Keratinocyte (primary cell): ENCODE data around the gene AGAP1. TPM values are rescaled to one million over a fixed set of nuclear protein-coding genes. Genes with fewer than 3 reads are reported as not detected.

Experiments used
- DNase-seq: peaks from one replicate; pipeline ENCODE4 v3.0.0-alpha.2; 2011; ENCODE audit warnings: low read depth, missing footprints, low spot score
- FAIRE-seq: peaks from 2 replicates; lab custom pipeline; 2011; peaks lifted over from hg19 to GRCh38; lab: Jason Lieb, UNC
- H2AFZ ChIP-seq: 2 replicates; pipeline ENCODE4 v1.6.0; 2012; ENCODE audit warnings: low read length, control low read depth, inconsistent platforms; ENCODE audit not compliant: control insufficient read depth
- H3K27ac ChIP-seq: 2 replicates; pipeline ENCODE4 v1.5.1; 2011; ENCODE audit warnings: low read length; ENCODE audit not compliant: control insufficient read depth, insufficient read depth
- H3K27me3 ChIP-seq: 3 replicates; pipeline ENCODE4 v1.6.0; 2011; ENCODE audit warnings: low read length; ENCODE audit not compliant: control insufficient read depth, insufficient read depth; ENCODE audit errors: extremely low read depth
- H3K36me3 ChIP-seq, 2 experiments: 2 replicates in 1 of 2; 3 replicates in 1 of 2; pipeline ENCODE4 v1.5.1; 2011; ENCODE audit warnings: low read length in 2 of 2, mild to moderate bottlenecking in 1 of 2; ENCODE audit not compliant: control insufficient read depth in 2 of 2, insufficient read depth in 2 of 2; ENCODE audit errors: extremely low read depth in 1 of 2
- H3K4me1 ChIP-seq: 3 replicates; pipeline ENCODE4 v1.5.1; 2011; ENCODE audit warnings: low read length; ENCODE audit not compliant: control insufficient read depth, insufficient read depth; ENCODE audit errors: extremely low read depth
- H3K4me2 ChIP-seq: 3 replicates; pipeline ENCODE4 v1.6.0; 2011; ENCODE audit warnings: low read depth, low read length; ENCODE audit not compliant: control insufficient read depth, insufficient read depth; ENCODE audit errors: extremely low read depth
- H3K4me3 ChIP-seq, 3 experiments: fragments of 200-600 bp in 1 of 3; sonication (generic) in 1 of 3; 2 replicates in 2 of 3; 3 replicates in 1 of 3; pipeline ENCODE4 v1.5.1; 2011 to 2016; ENCODE audit warnings: low read length in 3 of 3, mild to moderate bottlenecking in 3 of 3, control low read depth in 2 of 3, inconsistent platforms in 1 of 3, low read depth in 1 of 3, mixed read lengths in 1 of 3, mixed run types in 1 of 3, moderate library complexity in 1 of 3; ENCODE audit not compliant: control insufficient read depth in 2 of 3, insufficient read depth in 2 of 3; ENCODE audit errors: extremely low read depth in 1 of 3
- H3K79me2 ChIP-seq: 2 replicates; pipeline ENCODE4 v1.6.0; 2012; ENCODE audit warnings: low read length; ENCODE audit not compliant: control insufficient read depth, insufficient read depth
- H3K9ac ChIP-seq: 3 replicates; pipeline ENCODE4 v1.6.0; 2011; ENCODE audit warnings: low read length; ENCODE audit not compliant: control insufficient read depth, insufficient read depth; ENCODE audit errors: extremely low read depth
- H3K9me1 ChIP-seq: 3 replicates; pipeline ENCODE4 v1.6.0; 2011; ENCODE audit warnings: low read length; ENCODE audit not compliant: control insufficient read depth, insufficient read depth; ENCODE audit errors: extremely low read depth
- H3K9me3 ChIP-seq: 2 replicates; pipeline ENCODE4 v1.5.1; 2012; ENCODE audit warnings: low read depth, low read length; ENCODE audit not compliant: control insufficient read depth
- H4K20me1 ChIP-seq: 3 replicates; pipeline ENCODE4 v1.6.0; 2011; ENCODE audit warnings: low read length; ENCODE audit not compliant: control insufficient read depth, insufficient read depth; ENCODE audit errors: extremely low read depth
- CTCF ChIP-seq, 3 experiments: IDR thresholded peaks in 1 of 3; conservative IDR thresholded peaks in 1 of 3; optimal IDR thresholded peaks in 1 of 3; 2 replicates in 2 of 3; 3 replicates in 1 of 3; pipeline versions ENCODE3 to v1.5.1; 2011; ENCODE audit warnings: low read length in 3 of 3, mild to moderate bottlenecking in 3 of 3, moderate library complexity in 2 of 3, control low read depth in 1 of 3, inconsistent platforms in 1 of 3; ENCODE audit not compliant: insufficient read depth in 2 of 3; ENCODE audit errors: extremely low read depth in 1 of 3
- EZH2 ChIP-seq: IDR thresholded peaks from one replicate; pipeline ENCODE4 v1.6.1; 2012; ENCODE audit warnings: inconsistent platforms, mild to moderate bottlenecking, low read length, moderate library complexity
- dilution Hi-C: fragments of 300-500 bp; cut with MboI; formaldehyde crosslinking; loops from one replicate; pipeline ENCODE4 v1.7.0; 2020; ENCODE audit warnings: low sequenced_read_pairs; ENCODE audit not compliant: extremely low pct_ligation_motif_present
- polyA plus RNA-seq, 5 experiments: library from polyadenylated mRNA; depleted of rRNA in 3 of 5; stranded (reverse) in 3 of 5; stranded (forward) in 1 of 5; unstranded in 1 of 5; fragments of >200 nt; gene quantifications; 1 replicate in 1 of 5; 2 replicates in 3 of 5; 3 replicates in 1 of 5; pipeline versions ENCODE4 v1.2.1 to v1.2.3, GENCODE V29; 2011 to 2012; ENCODE audit warnings: missing spikeins in 2 of 5, low read depth in 1 of 5, low replicate concordance in 1 of 5

AGAP1 gene
- polyA plus RNA-seq, 1 donor (not counting 4 experiments of a cell fraction or from before 2014, with no cell fraction given): 12.6 TPM

- H3K27ac ChIP-seq: no peak overlapping the region
- no peaks in the 10 kb centered on the region for H4K20me1 ChIP-seq
- H3K4me2 ChIP-seq: no peak overlapping the region
- FAIRE-seq (no peak), DNase-seq (no peak)
- no peak overlapping the region for H3K9ac ChIP-seq
- dilution Hi-C loops: no loop called here
- no peaks in the 10 kb centered on the region for H3K9me3 ChIP-seq
- H3K27me3 ChIP-seq: peaks cover 8% of the 10 kb centered on the region
- H3K4me1 ChIP-seq: no peaks in the 10 kb centered on the region
- H2AFZ ChIP-seq: no peak overlapping the region
- H3K9me1 ChIP-seq: no peaks in the 10 kb centered on the region
- H3K36me3 ChIP-seq: no peaks in the 10 kb centered on the region
- TF ChIP-seq CTCF (optimal IDR thresholded peaks at IDR 0.05 in 1 of 3, IDR thresholded peaks at IDR 0.05 in 1 of 3, conservative IDR thresholded peaks at IDR 0.05 in 1 of 3; ENCODE audit: extremely low read depth in 1 of 3, insufficient read depth in 2 of 3, low read length in 3 of 3) (no peak), EZH2 (no peak)
- no peaks in the 10 kb centered on the region for H3K79me2 ChIP-seq
- H3K4me3 ChIP-seq: no peak overlapping the region
Measured at GRCh38 chr2:235445116-235445515, 48.7 kb upstream of the AGAP1 start.

DNA sequence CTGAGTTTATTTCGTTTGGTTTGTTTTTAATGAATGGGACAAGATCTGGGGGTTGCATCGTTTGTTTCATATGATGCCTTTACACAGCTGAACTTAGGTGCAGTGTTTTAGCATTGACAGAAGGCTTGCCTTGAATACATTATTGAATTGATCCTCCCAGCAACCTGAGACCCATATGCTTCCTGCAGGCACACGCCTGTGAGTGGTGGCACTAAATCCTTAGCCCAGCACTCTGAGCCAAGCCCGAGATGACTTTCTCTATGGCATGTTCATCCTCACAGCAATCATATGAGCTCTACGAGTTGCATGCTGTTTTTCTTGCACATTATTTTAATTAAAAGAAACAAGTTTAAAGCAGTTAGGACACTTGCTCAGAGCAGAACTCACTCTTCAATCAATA is 47.8 kb upstream of the AGAP1 start:
- H3K4me1 ChIP-seq: no peaks in the 10 kb centered on the region
- no peak for DNase-seq
- H3K9me1 ChIP-seq: no peaks in the 10 kb centered on the region
- H3K4me3 ChIP-seq: no peak overlapping the region
- H3K27ac ChIP-seq: no peak overlapping the region
- H3K27me3 ChIP-seq: no peaks in the 10 kb centered on the region
- no peaks in the 10 kb centered on the region for H4K20me1 ChIP-seq
- H3K9me3 ChIP-seq: no peaks in the 10 kb centered on the region
- H2AFZ ChIP-seq: no peak overlapping the region
- no peak for FAIRE-seq
- H3K4me2 ChIP-seq: no peak overlapping the region
- dilution Hi-C loops: no loop called here
- no peaks in the 10 kb centered on the region for H3K36me3 ChIP-seq
- H3K9ac ChIP-seq: no peak overlapping the region
- TF ChIP-seq CTCF (optimal IDR thresholded peaks at IDR 0.05 in 1 of 3, IDR thresholded peaks at IDR 0.05 in 1 of 3, conservative IDR thresholded peaks at IDR 0.05 in 1 of 3; ENCODE audit: extremely low read depth in 1 of 3, insufficient read depth in 2 of 3, low read length in 3 of 3) (no peak), EZH2 (no peak)
- H3K79me2 ChIP-seq: no peaks in the 10 kb centered on the region
